LNCaP clone FGC (cell line): Measurements from ENCODE around the gene ROBO1.

ENCODE experiments used
- DNase-seq: peaks from one replicate; pipeline ENCODE4 v3.0.0-alpha.2; 2011; ENCODE audit warnings: low read depth
- H3K4me3 ChIP-seq: 2 replicates; pipeline ENCODE4 v1.5.1; 2011; ENCODE audit warnings: mild to moderate bottlenecking, low read depth, low read length, control low read depth
- TF ChIP-seq, protein P1 (sequence below): IDR thresholded peaks from 2 replicates; pipeline ENCODE4 v1.5.1; 2012; ENCODE audit warnings: mild to moderate bottlenecking; ENCODE audit not compliant: control insufficient read depth, insufficient read depth; ENCODE audit errors: extremely low read depth

ROBO1 gene

DNA sequence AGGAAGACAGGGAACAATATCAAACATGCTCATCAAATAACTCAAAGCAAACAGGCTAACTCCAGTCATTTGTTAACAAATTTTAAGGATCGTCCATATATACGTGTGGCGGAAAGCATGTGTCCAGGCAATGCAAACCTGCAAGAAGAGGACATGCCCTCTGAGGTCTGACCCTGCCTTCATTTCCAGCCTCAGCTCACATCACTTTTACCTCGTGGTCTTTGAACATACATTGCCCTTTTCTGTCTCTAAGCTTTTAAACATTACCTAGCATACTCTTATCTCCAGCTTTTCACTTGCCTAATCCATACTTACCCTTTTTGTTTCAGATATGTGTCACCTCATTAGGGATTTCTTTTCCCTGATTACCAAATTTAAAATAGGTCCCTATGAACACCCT, 944.4 kb downstream of the ROBO1 start:
- H3K4me3 ChIP-seq = no peak overlapping the region
- TF ChIP-seq, protein P1, sequence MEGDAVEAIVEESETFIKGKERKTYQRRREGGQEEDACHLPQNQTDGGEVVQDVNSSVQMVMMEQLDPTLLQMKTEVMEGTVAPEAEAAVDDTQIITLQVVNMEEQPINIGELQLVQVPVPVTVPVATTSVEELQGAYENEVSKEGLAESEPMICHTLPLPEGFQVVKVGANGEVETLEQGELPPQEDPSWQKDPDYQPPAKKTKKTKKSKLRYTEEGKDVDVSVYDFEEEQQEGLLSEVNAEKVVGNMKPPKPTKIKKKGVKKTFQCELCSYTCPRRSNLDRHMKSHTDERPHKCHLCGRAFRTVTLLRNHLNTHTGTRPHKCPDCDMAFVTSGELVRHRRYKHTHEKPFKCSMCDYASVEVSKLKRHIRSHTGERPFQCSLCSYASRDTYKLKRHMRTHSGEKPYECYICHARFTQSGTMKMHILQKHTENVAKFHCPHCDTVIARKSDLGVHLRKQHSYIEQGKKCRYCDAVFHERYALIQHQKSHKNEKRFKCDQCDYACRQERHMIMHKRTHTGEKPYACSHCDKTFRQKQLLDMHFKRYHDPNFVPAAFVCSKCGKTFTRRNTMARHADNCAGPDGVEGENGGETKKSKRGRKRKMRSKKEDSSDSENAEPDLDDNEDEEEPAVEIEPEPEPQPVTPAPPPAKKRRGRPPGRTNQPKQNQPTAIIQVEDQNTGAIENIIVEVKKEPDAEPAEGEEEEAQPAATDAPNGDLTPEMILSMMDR = no peak
- no peak for DNase-seq

DNA sequence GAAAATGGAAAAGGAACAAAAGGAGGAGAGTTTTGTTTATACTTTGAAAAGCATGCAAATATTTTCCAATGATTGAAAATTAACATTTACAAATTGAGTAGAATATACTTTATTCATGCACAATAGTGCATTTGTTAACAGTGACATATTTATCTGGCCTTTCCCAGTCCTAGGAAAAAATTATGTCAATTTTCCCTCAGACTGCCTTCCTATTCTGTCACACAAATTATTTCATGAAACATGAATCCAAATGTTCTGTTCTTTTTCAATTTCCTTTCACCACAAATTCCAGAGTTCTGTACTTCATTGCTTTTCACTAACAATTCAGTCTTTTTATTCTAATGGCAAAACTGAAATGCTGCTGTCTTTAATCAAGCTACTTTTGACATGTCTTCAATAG, 945.1 kb downstream of the ROBO1 start:
- DNase-seq = no peak
- TF ChIP-seq, protein P1 = no peak
- H3K4me3 ChIP-seq = no peak overlapping the region

DNA sequence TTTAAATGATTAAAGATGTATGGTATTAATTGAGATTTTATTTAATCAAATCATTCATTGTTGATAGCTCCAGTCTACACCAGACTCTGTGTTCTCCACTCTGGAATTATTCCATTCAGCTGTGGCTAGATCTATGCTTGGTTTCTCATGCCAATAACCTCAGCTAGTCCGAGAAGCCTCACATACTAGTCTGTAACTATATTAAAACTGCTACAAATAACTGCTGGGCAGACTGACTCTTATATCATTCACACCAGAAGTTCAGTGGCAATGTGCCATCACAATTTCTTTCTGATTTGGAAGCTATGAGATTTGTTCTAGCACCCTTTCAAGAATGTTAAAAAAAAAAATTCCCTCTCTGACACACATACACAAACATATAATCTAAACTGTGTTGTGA, 947.3 kb downstream of the ROBO1 start:
- TF ChIP-seq, protein P1 = no peak
- no peak for DNase-seq
- no peak overlapping the region for H3K4me3 ChIP-seq

DNA sequence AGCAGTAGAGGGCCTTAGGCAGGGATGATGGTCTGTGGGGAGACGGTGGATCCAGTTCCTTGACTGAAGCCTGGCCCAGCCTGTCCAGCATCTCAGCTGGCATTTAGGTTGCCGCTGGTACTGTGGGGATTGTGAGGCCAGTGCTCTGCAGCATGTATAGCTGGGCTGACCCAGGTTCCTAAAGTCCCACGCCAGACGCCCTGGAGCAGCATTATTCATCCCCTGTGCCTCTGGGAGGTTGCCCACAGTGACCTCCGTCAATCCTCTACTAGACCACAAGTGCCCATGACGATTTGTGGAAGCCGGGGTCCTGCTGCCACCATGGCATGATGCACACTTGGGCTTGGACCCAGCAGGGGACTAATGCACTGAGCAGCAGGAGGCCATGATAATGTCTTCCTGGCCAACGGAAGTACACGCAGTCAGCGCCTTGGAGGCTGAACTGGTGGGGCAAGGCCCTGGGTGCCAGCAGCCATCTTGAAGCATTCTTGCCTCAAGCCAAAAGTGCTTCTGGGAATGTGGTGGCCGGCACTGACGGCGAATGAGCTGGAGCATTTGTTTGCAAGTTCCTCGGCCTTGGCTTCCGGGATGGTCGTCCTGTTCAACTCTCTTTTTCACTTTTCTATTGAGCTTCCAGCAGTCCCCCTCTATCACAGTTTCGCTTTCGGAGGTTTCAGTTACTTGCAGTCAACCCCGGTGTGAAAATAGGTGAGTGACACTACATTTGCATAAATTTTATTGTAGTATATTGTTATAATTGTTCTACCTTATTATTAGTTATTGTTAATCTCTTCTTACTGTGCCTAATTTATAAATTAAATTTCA, 949.4 kb downstream of the ROBO1 start:
- H3K4me3 ChIP-seq = no peak overlapping the region
- DNase-seq = no peak
- TF ChIP-seq, protein P1 = no peak

DNA sequence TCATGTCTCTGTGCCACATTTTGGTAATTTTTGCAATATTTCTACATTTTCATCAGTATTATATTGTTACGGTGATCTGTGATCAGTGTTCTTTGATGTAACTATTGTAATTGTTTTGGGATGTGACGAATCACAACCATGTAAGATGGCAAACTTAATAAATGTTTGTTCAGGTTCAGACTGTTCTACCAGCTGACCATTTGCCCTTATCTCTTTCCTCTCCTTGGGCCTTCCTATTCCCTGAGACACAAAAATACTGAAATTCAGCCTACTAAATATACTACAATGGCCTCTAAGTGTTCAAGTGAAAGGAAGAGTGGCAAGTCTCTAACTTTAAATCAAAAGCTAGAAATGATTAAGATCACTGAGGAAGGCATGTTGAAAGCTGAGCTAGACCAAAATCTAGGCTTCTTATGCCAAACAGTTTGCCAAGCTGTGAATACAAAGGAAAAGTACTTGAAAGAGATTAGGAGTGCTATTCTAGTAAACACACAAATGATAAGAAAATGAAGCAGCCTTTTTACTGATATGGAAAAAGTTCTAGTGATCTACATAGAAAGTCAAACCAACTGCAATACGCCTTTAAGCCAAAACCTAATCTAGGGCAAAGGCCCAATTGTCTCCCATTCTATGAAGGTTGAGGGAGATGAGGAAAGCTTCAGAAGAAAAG, 952.8 kb downstream of the ROBO1 start:
- TF ChIP-seq, protein P1 = no peak
- H3K4me3 ChIP-seq = no peak overlapping the region
- no peak for DNase-seq

DNA sequence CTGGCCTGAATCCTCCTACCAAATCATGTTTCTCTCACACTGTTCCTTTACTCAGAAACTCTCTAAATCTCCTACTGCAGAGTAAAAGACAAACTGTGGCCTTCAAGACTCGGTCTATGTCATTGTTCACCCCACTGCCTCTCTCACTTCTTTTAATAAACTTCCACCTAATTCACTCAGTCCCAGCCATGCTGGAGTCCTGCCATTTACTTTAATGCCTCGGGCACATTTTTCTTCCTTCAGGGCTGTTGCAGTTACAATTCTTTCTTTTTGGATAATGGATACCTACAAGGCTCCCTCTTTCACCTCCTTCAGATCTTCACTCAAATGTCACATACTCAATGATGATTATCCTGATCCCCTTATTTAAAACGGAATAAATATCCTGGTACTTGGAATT, 955.6 kb downstream of the ROBO1 start:
- no peak for DNase-seq
- H3K4me3 ChIP-seq = no peak overlapping the region
- TF ChIP-seq, protein P1 = no peak
